A673 (cell line): ENCODE results near the gene LMO4.

Experiments
- EZH2 ChIP-seq: fragments of 200-600 bp; sonication (generic); IDR thresholded peaks from 2 replicates; pipeline ENCODE4 v1.6.1; 2017; ENCODE audit warnings: borderline replicate concordance, low read depth, mild to moderate bottlenecking, mixed read lengths, antibody characterized with exemption, low read length; ENCODE audit not compliant: poor library complexity, severe bottlenecking
- TF ChIP-seq, protein P1 (sequence below): fragments of 300-800, 200-600 bp; sonication (generic); conservative IDR thresholded peaks from 2 replicates; pipeline ENCODE4 v1.5.1; 2017; ENCODE audit warnings: low read depth, mild to moderate bottlenecking, antibody characterized with exemption, low read length, moderate library complexity, mixed read lengths

DNA sequence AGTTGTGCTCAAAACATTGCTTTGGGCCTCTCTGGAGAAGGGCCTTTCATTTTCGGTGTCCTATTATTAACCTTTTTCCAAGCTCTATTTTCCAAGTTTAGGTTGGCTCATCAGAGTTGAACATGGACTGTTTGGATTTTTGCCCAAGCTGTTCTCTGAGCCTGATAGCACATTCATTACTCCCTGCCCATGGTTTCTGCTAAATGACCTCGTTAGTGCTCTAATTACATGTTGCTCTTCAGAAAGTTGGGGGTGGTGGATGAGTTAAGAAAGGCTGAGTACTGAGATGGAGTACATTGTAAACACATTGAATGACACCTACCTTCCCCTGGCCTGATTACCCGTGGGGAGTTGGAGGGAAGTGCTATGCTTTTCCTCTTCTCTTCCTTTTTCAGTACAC, 38.9 kb downstream of the LMO4 start:
- TF ChIP-seq, protein P1, sequence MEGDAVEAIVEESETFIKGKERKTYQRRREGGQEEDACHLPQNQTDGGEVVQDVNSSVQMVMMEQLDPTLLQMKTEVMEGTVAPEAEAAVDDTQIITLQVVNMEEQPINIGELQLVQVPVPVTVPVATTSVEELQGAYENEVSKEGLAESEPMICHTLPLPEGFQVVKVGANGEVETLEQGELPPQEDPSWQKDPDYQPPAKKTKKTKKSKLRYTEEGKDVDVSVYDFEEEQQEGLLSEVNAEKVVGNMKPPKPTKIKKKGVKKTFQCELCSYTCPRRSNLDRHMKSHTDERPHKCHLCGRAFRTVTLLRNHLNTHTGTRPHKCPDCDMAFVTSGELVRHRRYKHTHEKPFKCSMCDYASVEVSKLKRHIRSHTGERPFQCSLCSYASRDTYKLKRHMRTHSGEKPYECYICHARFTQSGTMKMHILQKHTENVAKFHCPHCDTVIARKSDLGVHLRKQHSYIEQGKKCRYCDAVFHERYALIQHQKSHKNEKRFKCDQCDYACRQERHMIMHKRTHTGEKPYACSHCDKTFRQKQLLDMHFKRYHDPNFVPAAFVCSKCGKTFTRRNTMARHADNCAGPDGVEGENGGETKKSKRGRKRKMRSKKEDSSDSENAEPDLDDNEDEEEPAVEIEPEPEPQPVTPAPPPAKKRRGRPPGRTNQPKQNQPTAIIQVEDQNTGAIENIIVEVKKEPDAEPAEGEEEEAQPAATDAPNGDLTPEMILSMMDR: no peak
- no peak for TF ChIP-seq EZH2
